IMR-90 (cell line): ENCODE data around the gene DNAJC4. TPM values are rescaled to one million over a fixed set of nuclear protein-coding genes. Genes with fewer than 3 reads are reported as not detected.

ENCODE experiments used
- ATAC-seq: fragments of 200-7000 bp; cut with Tn5 transposase; 2 replicates; pipeline ENCODE4 v1.9.1; 2020; ENCODE audit warnings: low read depth, mild to moderate bottlenecking, moderate library complexity
- BruUV-seq: library from RNA; stranded (reverse); fragments of 400-500 nt; replicated peaks from 2 replicates; lab custom pipeline; 2021; lab: Mats Ljungman, UMichigan
- CTCF ChIA-PET: fragments of 300-600 bp; formaldehyde crosslinking; extraction: SDS; loops from one replicate; lab custom pipeline; 2021; ENCODE audit warnings: antibody characterized with exemption; lab: Yijun Ruan, JAX
- POLR2A ChIA-PET: fragments of 300-600 bp; sonication (Branson Sonifier 250); formaldehyde crosslinking; loops from one replicate; lab custom pipeline; 2022; ENCODE audit warnings: antibody characterized with exemption; ENCODE audit not compliant: unreplicated experiment; lab: Charles Lee
- DNase-seq: peaks from one replicate; pipeline ENCODE4 v3.0.0; 2013
- H2AFZ ChIP-seq: replicated peaks from 2 replicates; pipeline ENCODE3; 2013; ENCODE audit warnings: low read length, mild to moderate bottlenecking; ENCODE audit not compliant: poor library complexity
- H2AK5ac ChIP-seq: 2 replicates; pipeline ENCODE4 v1.6.1; 2013; ENCODE audit warnings: low read depth, low read length, inconsistent platforms
- H2AK9ac ChIP-seq: replicated peaks from 2 replicates; pipeline ENCODE3; 2013; ENCODE audit warnings: mild to moderate bottlenecking, low read depth, low read length, moderate library complexity; ENCODE audit not compliant: poor library complexity
- H2BK120ac ChIP-seq: 2 replicates; pipeline ENCODE4 v1.6.1; 2013; ENCODE audit warnings: low read depth, low read length, inconsistent platforms
- H2BK15ac ChIP-seq: 3 replicates; pipeline ENCODE4 v1.6.1; 2013; ENCODE audit warnings: low read depth, low read length, inconsistent platforms
- H2BK20ac ChIP-seq: 2 replicates; pipeline ENCODE4 v1.6.1; 2013; ENCODE audit warnings: low read depth, mild to moderate bottlenecking, inconsistent platforms, low read length, moderate library complexity
- H2BK5ac ChIP-seq: 2 replicates; pipeline ENCODE4 v1.6.1; 2013; ENCODE audit warnings: mild to moderate bottlenecking, low read depth, low read length, inconsistent platforms; ENCODE audit not compliant: poor library complexity, severe bottlenecking
- H3K14ac ChIP-seq: replicated peaks from 2 replicates; pipeline ENCODE4 v1.6.1; 2013; ENCODE audit warnings: low read depth, low read length, inconsistent platforms
- H3K18ac ChIP-seq: 2 replicates; pipeline ENCODE4 v1.6.1; 2013; ENCODE audit warnings: low read depth, low read length, control low read depth
- H3K23ac ChIP-seq: 2 replicates; pipeline ENCODE4 v1.6.1; 2013; ENCODE audit warnings: low read depth, low read length, inconsistent platforms
- H3K27ac ChIP-seq: 2 replicates; pipeline ENCODE4 v1.5.1; 2013; ENCODE audit warnings: mild to moderate bottlenecking, control low read depth, low read length; ENCODE audit not compliant: insufficient read depth
- H3K27me3 ChIP-seq: 2 replicates; pipeline ENCODE4 v1.6.1; 2013; ENCODE audit warnings: low read length; ENCODE audit not compliant: control insufficient read depth, insufficient read depth
- H3K36me3 ChIP-seq: 2 replicates; pipeline ENCODE4 v1.6.1; 2013; ENCODE audit warnings: low read length, mixed read lengths; ENCODE audit not compliant: control insufficient read depth, insufficient read depth
- H3K4ac ChIP-seq: 2 replicates; pipeline ENCODE4 v1.6.1; 2013; ENCODE audit warnings: low read depth, low read length, inconsistent platforms
- H3K4me1 ChIP-seq: 2 replicates; pipeline ENCODE4 v1.6.1; 2013; ENCODE audit warnings: low read length, mixed read lengths; ENCODE audit not compliant: control insufficient read depth, insufficient read depth
- H3K4me2 ChIP-seq: 2 replicates; pipeline ENCODE4 v1.6.1; 2013; ENCODE audit warnings: low read depth, mild to moderate bottlenecking, control low read depth, low read length, moderate library complexity
- H3K4me3 ChIP-seq: 2 replicates; pipeline ENCODE4 v1.5.1; 2013; ENCODE audit warnings: low read depth, mild to moderate bottlenecking, control low read depth, low read length, moderate library complexity; ENCODE audit not compliant: insufficient read depth
- H3K56ac ChIP-seq: 2 replicates; pipeline ENCODE4 v1.6.1; 2013; ENCODE audit warnings: low read length, inconsistent platforms; ENCODE audit not compliant: insufficient read depth; ENCODE audit errors: extremely low read depth
- H3K79me1 ChIP-seq, 2 experiments: 2 replicates each; pipeline ENCODE4 v1.6.1; 2013; ENCODE audit warnings: low read length in 2 of 2, inconsistent platforms in 1 of 2, low read depth in 1 of 2
- H3K9ac ChIP-seq: 2 replicates; pipeline ENCODE4 v1.6.1; 2013; ENCODE audit warnings: low read depth, low read length, control low read depth
- H3K9me1 ChIP-seq: 2 replicates; pipeline ENCODE4 v1.6.1; 2013; ENCODE audit warnings: low read length, inconsistent platforms; ENCODE audit not compliant: insufficient read depth
- H3K9me3 ChIP-seq: 2 replicates; pipeline ENCODE4 v1.6.1; 2013; ENCODE audit warnings: low read length; ENCODE audit not compliant: control insufficient read depth, insufficient read depth
- H4K20me1 ChIP-seq: 2 replicates; pipeline ENCODE4 v1.6.1; 2013; ENCODE audit warnings: low read length, inconsistent platforms; ENCODE audit not compliant: insufficient read depth
- H4K5ac ChIP-seq: 2 replicates; pipeline ENCODE4 v1.6.1; 2013; ENCODE audit warnings: mild to moderate bottlenecking, low read depth, low read length, control low read depth
- H4K8ac ChIP-seq, 2 experiments: 2 replicates each; pipeline ENCODE4 v1.6.1; 2013; ENCODE audit warnings: low read depth in 2 of 2, low read length in 2 of 2, control low read depth in 1 of 2, inconsistent platforms in 1 of 2
- H4K91ac ChIP-seq: 2 replicates; pipeline ENCODE4 v1.6.1; 2013; ENCODE audit warnings: low read depth, low read length, inconsistent platforms; ENCODE audit not compliant: insufficient read depth
- CEBPB ChIP-seq: IDR thresholded peaks from 2 replicates; pipeline ENCODE4 v1.6.1; 2012; ENCODE audit warnings: low read depth, low read length, improper control_type of control experiment
- MXI1 ChIP-seq: IDR thresholded peaks from 2 replicates; pipeline ENCODE4 v1.6.1; 2012; ENCODE audit warnings: low read depth, mild to moderate bottlenecking, low read length, moderate library complexity, borderline replicate concordance
- NFE2L2 ChIP-seq: fragments of 150-350 bp; IDR thresholded peaks from 2 replicates; pipeline ENCODE4 v1.6.1; 2016; ENCODE audit warnings: low read depth, mild to moderate bottlenecking, low read length
- POLR2A ChIP-seq: IDR thresholded peaks from 2 replicates; pipeline ENCODE4 v1.6.1; 2012; ENCODE audit warnings: mild to moderate bottlenecking, low read depth, low read length
- RAD21 ChIP-seq: IDR thresholded peaks from 2 replicates; pipeline ENCODE4 v1.6.1; 2012; ENCODE audit warnings: low read length, improper control_type of control experiment
- RFX5 ChIP-seq: IDR thresholded peaks from 2 replicates; pipeline ENCODE4 v1.8.0; 2012; ENCODE audit warnings: low read depth, mild to moderate bottlenecking, low read length, moderate library complexity
- SMC3 ChIP-seq: fragments of 150-350 bp; IDR thresholded peaks from 2 replicates; pipeline ENCODE4 v1.6.1; 2016; ENCODE audit warnings: low read depth, mild to moderate bottlenecking, antibody characterized with exemption, low read length, moderate library complexity
- WGBS, 2 experiments: methylation state at CpG; one replicate each; pipeline versions ENCODE4 v1.1.5 to v1.1.7; 2013; ENCODE audit warnings: missing lambda C conversion rate in 2 of 2; ENCODE audit not compliant: insufficient read length in 1 of 2; ENCODE audit errors: extremely low coverage in 2 of 2; 5-methylcytosine and 5-hydroxymethylcytosine counted together
- dilution Hi-C: fragments of 300-500 bp; cut with HindIII; formaldehyde crosslinking; loops from one replicate; pipeline ENCODE4 v1.14.3; 2018; ENCODE audit warnings: low sequenced_read_pairs; ENCODE audit not compliant: unreplicated experiment
- in situ Hi-C: fragments of 300-500 bp; cut with MboI; formaldehyde crosslinking; loops from 3 replicates; pipeline ENCODE4 v1.14.3; 2019; ENCODE audit warnings: low sequenced_read_pairs, inconsistent platforms, mixed read lengths
- intact Hi-C: fragments of 100-400 bp; cut with micrococcal nuclease; formaldehyde crosslinking; loops from 2 replicates; pipeline ENCODE4 v1.10.0; 2022
- polyA plus RNA-seq, 3 experiments: library from polyadenylated mRNA; depleted of rRNA; stranded (reverse); fragments of >200 nt; gene quantifications; 2 replicates each; pipeline ENCODE4 v1.2.3, GENCODE V29; 2012; ENCODE audit warnings: low replicate concordance in 1 of 3
- total RNA-seq: library from RNA; depleted of rRNA; stranded (reverse); fragments of >200 nt; gene quantifications from 2 replicates; pipeline ENCODE4 v1.2.3, GENCODE V29; 2012
- TF ChIP-seq, protein P1 (sequence below): conservative IDR thresholded peaks from 2 replicates; pipeline ENCODE4 v1.5.1; 2012; ENCODE audit warnings: mild to moderate bottlenecking, low read depth, low read length, improper control_type of control experiment
- TF ChIP-seq, protein P2 (sequence below): fragments of 150-350 bp; IDR thresholded peaks from 2 replicates; pipeline ENCODE4 v1.6.1; 2016; ENCODE audit warnings: low read depth, mild to moderate bottlenecking, low read length, moderate library complexity, borderline replicate concordance
- TF ChIP-seq, protein P3 (sequence below): fragments of 150-350 bp; IDR thresholded peaks from 2 replicates; pipeline ENCODE4 v1.6.1; 2017; ENCODE audit warnings: mild to moderate bottlenecking, antibody characterized with exemption, low read length, low read depth

The DNAJC4 gene
- total and polyA plus RNA-seq, 2 of the 4 experiments (the other 2 are of a cell fraction): 2.2 to 22.8 TPM

DNA sequence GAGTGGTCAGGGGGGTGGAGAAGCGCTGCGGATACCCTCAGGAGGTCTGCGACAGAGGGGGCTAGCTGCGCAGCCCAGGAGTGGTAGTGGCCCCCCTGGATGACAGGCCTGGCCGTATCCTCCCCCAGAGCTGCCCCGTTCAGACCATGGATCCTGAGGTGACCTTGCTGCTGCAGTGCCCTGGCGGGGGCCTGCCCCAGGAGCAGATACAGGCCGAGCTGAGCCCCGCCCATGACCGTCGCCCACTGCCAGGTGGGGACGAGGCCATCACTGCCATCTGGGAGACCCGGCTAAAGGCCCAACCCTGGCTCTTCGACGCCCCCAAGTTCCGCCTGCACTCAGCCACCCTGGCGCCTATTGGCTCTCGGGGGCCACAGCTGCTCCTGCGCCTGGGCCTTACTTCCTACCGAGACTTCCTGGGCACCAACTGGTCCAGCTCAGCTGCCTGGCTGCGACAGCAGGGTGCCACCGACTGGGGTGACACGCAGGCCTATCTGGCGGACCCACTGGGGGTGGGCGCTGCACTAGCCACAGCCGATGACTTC is 3.8 kb upstream of the DNAJC4 start:
- no peak for DNase-seq
- TSS peak; percentile 56 for BruUV-seq
- 0% methylated on average over 5 of the region's 26 CpGs; no CpG with 5 or more reads in 1 of the 2 experiments for WGBS, 2 experiments
- Histone ChIP-seq H4K20me1 (no peaks in the 10 kb centered on the region; the same call in 1 of the 2 replicates), H3K4ac (peak overlapping the region; percentile 92), H3K4me3 (peak overlapping the region; percentile 95), H4K5ac (peak overlapping the region; percentile 58), H2AFZ (peak overlapping the region; percentile 99), H3K27me3 (no peaks in the 10 kb centered on the region), H2AK5ac (peak overlapping the region; percentile 94), H3K27ac (peak overlapping the region; percentile 54), H2BK120ac (peak overlapping the region; percentile 19; the same call in 1 of the 2 replicates), H2AK9ac (peak overlapping the region; percentile 99), H4K91ac (peak overlapping the region; percentile 94), H2BK20ac (no peak overlapping the region), H3K4me2 (peak overlapping the region; percentile 94), H3K79me1 (peaks cover 26 to 67% of the 10 kb centered on the region in 2 experiments), H3K23ac (peak overlapping the region; percentile 68), H3K4me1 (peaks cover 20% of the 10 kb centered on the region), H3K56ac (peak overlapping the region; percentile 73), H3K9ac (peak overlapping the region; percentile 62), H3K18ac (no peak overlapping the region; the same call in 1 of the 2 replicates), H4K8ac (peak overlapping the region; percentile 86 to 97), H3K9me1 (peaks cover 19% of the 10 kb centered on the region), H3K9me3 (no peaks in the 10 kb centered on the region), H3K36me3 (peaks cover 5% of the 10 kb centered on the region), H2BK5ac (peak overlapping the region; percentile 62), H3K14ac (peak overlapping the region; percentile 90), H2BK15ac (no peak overlapping the region)
- TF ChIP-seq, protein P1, sequence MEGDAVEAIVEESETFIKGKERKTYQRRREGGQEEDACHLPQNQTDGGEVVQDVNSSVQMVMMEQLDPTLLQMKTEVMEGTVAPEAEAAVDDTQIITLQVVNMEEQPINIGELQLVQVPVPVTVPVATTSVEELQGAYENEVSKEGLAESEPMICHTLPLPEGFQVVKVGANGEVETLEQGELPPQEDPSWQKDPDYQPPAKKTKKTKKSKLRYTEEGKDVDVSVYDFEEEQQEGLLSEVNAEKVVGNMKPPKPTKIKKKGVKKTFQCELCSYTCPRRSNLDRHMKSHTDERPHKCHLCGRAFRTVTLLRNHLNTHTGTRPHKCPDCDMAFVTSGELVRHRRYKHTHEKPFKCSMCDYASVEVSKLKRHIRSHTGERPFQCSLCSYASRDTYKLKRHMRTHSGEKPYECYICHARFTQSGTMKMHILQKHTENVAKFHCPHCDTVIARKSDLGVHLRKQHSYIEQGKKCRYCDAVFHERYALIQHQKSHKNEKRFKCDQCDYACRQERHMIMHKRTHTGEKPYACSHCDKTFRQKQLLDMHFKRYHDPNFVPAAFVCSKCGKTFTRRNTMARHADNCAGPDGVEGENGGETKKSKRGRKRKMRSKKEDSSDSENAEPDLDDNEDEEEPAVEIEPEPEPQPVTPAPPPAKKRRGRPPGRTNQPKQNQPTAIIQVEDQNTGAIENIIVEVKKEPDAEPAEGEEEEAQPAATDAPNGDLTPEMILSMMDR: no peak
- TF ChIP-seq NFE2L2 (no peak), SMC3 (no peak), MXI1 (no peak), RAD21 (no peak), POLR2A (no peak), CEBPB (no peak), RFX5 (no peak)
- TF ChIP-seq, protein P2, sequence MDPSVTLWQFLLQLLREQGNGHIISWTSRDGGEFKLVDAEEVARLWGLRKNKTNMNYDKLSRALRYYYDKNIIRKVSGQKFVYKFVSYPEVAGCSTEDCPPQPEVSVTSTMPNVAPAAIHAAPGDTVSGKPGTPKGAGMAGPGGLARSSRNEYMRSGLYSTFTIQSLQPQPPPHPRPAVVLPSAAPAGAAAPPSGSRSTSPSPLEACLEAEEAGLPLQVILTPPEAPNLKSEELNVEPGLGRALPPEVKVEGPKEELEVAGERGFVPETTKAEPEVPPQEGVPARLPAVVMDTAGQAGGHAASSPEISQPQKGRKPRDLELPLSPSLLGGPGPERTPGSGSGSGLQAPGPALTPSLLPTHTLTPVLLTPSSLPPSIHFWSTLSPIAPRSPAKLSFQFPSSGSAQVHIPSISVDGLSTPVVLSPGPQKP: no peak
- TF ChIP-seq, protein P3, sequence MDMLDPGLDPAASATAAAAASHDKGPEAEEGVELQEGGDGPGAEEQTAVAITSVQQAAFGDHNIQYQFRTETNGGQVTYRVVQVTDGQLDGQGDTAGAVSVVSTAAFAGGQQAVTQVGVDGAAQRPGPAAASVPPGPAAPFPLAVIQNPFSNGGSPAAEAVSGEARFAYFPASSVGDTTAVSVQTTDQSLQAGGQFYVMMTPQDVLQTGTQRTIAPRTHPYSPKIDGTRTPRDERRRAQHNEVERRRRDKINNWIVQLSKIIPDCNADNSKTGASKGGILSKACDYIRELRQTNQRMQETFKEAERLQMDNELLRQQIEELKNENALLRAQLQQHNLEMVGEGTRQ: no peak
- ChIA-PET POLR2A (interaction anchor here (0.5 kb wide), 1 partner anchor 74 kb away, joined by 3 read pairs; no protein-coding TSS in a partner anchor), CTCF (interaction anchor here (0.6 to 0.9 kb wide), 2 partner anchors 35 to 74 kb away, joined by 3 read pairs; no protein-coding TSS in a partner anchor)
- peak; percentile 19 for ATAC-seq
- intact Hi-C loops: no loop called here
- in situ Hi-C loops: no loop called here
- dilution Hi-C loops: no loop called here
